Measurements from ENCODE around the gene CTNNA2. TPM values are rescaled to one million over a fixed set of nuclear protein-coding genes. Genes with fewer than 3 reads are reported as not detected.

Gene CTNNA2
- total and polyA plus RNA-seq, 9 of the 15 experiments (the other 6 are each of a cell fraction or from before 2014, with no cell fraction given): 0.03 to 0.40 (median 0.15) TPM

DNA sequence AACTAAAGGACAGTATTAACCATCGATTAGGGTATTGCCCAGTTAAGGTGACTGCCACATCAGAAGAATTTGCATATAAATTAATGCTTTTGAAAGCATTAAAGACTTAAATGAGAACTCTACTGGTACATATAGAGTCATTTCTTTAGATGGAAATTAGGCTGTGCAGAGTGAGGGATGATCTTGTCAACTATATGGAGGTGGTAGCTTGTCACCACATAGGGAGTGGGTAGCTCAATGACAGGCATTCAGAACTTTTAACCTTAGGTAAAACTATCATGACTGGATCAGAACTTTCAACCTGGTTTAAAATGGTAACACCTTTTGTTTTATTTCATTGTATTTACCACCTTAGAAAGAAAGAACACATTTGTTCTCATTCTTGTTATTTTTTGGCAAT lies 1176.3 kb downstream of the CTNNA2 start (continued):
- TF ChIP-seq, protein P1, sequence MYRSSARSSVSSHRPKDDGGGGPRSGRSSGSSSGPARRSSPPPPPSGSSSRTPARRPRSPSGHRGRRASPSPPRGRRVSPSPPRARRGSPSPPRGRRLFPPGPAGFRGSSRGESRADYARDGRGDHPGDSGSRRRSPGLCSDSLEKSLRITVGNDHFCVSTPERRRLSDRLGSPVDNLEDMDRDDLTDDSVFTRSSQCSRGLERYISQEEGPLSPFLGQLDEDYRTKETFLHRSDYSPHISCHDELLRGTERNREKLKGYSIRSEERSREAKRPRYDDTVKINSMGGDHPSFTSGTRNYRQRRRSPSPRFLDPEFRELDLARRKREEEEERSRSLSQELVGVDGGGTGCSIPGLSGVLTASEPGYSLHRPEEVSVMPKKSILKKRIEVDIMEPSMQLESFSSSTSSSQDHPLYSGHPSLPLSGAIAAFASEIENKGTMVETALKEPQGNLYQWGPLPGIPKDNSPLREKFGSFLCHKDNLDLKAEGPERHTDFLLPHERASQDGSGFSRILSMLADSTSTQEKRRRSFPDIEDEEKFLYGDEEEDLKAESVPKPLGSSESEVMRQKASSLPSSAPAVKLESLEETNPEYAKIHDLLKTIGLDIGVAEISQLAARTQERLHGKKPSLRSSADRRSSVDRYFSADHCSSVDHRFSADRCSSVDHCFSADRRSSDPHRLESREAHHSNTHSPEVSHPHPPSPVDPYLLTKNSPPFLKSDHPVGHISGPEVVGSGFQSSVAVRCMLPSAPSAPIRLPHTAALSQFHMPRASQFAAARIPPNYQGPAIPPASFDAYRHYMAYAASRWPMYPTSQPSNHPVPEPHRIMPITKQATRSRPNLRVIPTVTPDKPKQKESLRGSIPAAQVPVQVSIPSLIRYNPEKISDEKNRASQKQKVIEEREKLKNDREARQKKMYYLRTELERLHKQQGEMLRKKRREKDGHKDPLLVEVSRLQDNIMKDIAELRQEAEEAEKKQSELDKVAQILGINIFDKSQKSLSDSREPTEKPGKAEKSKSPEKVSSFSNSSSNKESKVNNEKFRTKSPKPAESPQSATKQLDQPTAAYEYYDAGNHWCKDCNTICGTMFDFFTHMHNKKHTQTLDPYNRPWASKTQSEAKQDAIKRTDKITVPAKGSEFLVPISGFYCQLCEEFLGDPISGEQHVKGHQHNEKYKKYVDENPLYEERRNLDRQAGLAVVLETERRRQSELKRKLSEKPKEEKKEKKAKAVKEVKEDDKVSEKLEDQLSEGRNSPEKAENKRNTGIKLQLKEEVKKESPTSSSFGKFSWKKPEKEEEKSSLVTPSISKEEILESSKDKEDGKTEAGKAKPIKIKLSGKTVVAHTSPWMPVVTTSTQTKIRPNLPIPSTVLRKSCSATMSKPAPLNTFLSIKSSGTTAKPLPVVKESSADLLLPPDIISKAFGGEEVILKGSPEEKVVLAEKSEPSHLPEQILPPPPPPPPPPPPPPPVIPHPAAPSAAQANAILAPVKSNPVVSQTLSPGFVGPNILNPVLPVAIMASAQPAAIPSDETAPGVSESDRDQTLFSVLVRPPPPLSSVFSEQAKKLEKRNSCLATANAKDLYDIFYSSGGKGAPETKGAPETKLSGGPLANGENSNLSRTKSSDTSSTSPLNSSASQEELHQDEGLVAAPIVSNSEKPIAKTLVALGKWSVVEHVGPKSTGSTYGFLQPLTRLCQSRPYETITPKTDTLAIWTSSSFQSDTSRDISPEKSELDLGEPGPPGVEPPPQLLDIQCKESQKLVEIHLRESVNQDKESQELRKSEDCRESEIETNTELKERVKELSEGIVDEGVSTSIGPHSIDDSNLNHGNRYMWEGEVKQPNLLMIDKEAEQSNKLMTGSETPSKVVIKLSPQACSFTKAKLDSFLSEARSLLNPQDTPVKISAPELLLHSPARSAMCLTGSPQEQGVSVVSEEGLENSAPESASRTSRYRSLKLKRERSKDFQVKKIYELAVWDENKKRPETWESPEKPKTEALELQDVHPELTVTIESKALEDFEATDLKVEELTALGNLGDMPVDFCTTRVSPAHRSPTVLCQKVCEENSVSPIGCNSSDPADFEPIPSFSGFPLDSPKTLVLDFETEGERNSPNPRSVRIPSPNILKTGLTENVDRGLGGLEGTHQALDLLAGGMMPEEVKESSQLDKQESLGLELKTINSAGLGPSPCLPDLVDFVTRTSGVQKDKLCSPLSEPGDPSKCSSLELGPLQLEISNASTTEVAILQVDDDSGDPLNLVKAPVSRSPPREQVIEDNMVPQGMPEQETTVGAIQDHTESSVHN (IDR thresholded peaks at IDR 0.05; ENCODE audit: borderline replicate concordance in 1 of 2, low read depth in 1 of 2): no peak
- TF ChIP-seq ATF1 (CRISPR knock-in tag; IDR thresholded peaks at IDR 0.05) (no peak), ATF1 (tag; IDR thresholded peaks at IDR 0.05) (no peak), KDM2B (CRISPR knock-in tag; IDR thresholded peaks at IDR 0.05) (no peak), ETS2 (tag; IDR thresholded peaks at IDR 0.05; ENCODE audit: borderline replicate concordance, poor library complexity, severe bottlenecking) (no peak), HNRNPLL (IDR thresholded peaks at IDR 0.05; ENCODE audit: low read depth, low read length, poor library complexity, severe bottlenecking) (no peak)
- TF ChIP-seq, protein P2, sequence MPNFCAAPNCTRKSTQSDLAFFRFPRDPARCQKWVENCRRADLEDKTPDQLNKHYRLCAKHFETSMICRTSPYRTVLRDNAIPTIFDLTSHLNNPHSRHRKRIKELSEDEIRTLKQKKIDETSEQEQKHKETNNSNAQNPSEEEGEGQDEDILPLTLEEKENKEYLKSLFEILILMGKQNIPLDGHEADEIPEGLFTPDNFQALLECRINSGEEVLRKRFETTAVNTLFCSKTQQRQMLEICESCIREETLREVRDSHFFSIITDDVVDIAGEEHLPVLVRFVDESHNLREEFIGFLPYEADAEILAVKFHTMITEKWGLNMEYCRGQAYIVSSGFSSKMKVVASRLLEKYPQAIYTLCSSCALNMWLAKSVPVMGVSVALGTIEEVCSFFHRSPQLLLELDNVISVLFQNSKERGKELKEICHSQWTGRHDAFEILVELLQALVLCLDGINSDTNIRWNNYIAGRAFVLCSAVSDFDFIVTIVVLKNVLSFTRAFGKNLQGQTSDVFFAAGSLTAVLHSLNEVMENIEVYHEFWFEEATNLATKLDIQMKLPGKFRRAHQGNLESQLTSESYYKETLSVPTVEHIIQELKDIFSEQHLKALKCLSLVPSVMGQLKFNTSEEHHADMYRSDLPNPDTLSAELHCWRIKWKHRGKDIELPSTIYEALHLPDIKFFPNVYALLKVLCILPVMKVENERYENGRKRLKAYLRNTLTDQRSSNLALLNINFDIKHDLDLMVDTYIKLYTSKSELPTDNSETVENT (CRISPR knock-in tag; IDR thresholded peaks at IDR 0.05): no peak
- TF ChIP-seq, protein P3, sequence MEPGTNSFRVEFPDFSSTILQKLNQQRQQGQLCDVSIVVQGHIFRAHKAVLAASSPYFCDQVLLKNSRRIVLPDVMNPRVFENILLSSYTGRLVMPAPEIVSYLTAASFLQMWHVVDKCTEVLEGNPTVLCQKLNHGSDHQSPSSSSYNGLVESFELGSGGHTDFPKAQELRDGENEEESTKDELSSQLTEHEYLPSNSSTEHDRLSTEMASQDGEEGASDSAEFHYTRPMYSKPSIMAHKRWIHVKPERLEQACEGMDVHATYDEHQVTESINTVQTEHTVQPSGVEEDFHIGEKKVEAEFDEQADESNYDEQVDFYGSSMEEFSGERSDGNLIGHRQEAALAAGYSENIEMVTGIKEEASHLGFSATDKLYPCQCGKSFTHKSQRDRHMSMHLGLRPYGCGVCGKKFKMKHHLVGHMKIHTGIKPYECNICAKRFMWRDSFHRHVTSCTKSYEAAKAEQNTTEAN (CRISPR knock-in tag; IDR thresholded peaks at IDR 0.05): no peak

Measured in K562 (cell line).